Activated CD8-positive, alpha-beta memory T cell treated with anti-CD3 and anti-CD28 coated beads, Interleukin-2, amount 50 U/mL, for 48 hours (primary cell): Measurements from ENCODE around the gene NDST1.
"Not testable (repeated sequence)": the region's sequence is repeated elsewhere in the genome, so short reads cannot be mapped to it uniquely, and the experiment has no call there.

ENCODE experiments used
- DNase-seq: peaks from one replicate; pipeline ENCODE4 v3.0.0-alpha.2; 2020

Gene NDST1

GRCh38 chr5:150508828-150509227, 897 bp downstream of the NDST1 start:
- no peak for DNase-seq

- no peak for DNase-seq
Observed at GRCh38 chr5:150509992-150510391, 2.1 kb downstream of the NDST1 start.

GRCh38 chr5:150510460-150511263, 2.7 kb downstream of the NDST1 start:
- no peak for DNase-seq

GRCh38 chr5:150511578-150512367, 3.8 kb downstream of the NDST1 start:
- DNase-seq, result no peak

- DNase-seq, result no peak
Observed at GRCh38 chr5:150512368-150512747, 4.4 kb downstream of the NDST1 start.

GRCh38 chr5:150513375-150514309, 5.7 kb downstream of the NDST1 start:
- DNase-seq, result no peak

- DNase-seq, result no peak
Observed at GRCh38 chr5:150514708-150515211, 6.8 kb downstream of the NDST1 start.

- no peak for DNase-seq
Observed at GRCh38 chr5:150515446-150515845, 7.5 kb downstream of the NDST1 start.

GRCh38 chr5:150516011-150516410, 8.1 kb downstream of the NDST1 start:
- no peak for DNase-seq

- DNase-seq, result no peak
Observed at GRCh38 chr5:150517272-150518152, 9.6 kb downstream of the NDST1 start.

- DNase-seq, result not testable (repeated sequence)
Observed at GRCh38 chr5:150518712-150519559, 11.0 kb downstream of the NDST1 start.

- DNase-seq, result no peak
Observed at GRCh38 chr5:150519560-150519945, 11.6 kb downstream of the NDST1 start.

- no peak for DNase-seq
Observed at GRCh38 chr5:150519978-150520377, 12.0 kb downstream of the NDST1 start.

GRCh38 chr5:150520747-150521521, 13.0 kb downstream of the NDST1 start:
- no peak for DNase-seq

GRCh38 chr5:150521522-150521817, 13.5 kb downstream of the NDST1 start:
- no peak for DNase-seq

GRCh38 chr5:150521939-150522503, 14.1 kb downstream of the NDST1 start:
- no peak for DNase-seq

GRCh38 chr5:150522504-150523414, 14.8 kb downstream of the NDST1 start:
- no peak for DNase-seq

GRCh38 chr5:150523472-150524350, 15.8 kb downstream of the NDST1 start:
- no peak for DNase-seq
